ENCODE results near the gene TTLL5. TPM values are rescaled to one million over a fixed set of nuclear protein-coding genes. Genes with fewer than 3 reads are reported as not detected.

TTLL5 gene
- total and polyA plus RNA-seq, 2 of the 13 experiments (the other 11 are each of a cell fraction or from before 2014, with no cell fraction given) = 11.8 to 18.8 TPM

DNA sequence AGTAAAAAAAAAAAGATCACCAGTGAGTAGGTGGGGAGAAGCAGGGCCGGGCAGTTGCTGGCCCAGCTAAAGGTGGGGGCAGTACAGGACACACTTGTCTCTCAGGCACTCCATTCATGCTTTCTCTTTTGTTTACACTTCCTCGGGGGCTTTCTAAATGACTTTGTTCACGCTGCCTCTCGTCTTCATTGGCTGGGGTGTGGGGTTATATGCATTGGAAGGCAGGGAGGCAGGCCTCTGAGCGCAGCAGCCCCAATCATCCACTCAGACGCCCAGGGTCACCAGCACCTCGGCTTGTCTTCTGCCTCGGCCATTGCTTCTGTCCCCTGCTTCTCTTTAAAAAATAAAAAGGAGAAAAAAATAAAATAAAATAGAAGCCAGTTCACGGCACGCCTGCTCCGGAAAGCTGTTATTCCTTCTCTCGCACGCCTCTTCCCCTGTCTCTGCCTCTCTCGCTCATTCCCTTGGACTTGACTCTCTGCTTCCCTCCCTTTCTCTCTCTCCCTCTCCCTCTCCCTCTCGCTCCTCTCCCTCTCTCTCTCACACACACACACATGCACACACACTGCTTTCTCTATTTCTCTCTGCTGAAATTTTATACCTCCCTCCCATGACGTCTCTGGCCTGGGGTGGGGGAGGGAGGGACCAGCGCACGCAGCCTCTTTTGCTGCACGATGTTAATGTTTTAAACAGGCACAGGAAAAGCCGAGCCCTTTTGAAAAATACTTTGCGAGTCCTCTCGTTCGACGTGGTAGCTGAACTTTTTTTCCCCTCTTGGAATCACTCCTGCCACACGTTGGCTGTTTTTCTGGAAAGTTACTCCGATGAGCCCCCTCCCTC lies 320.6 kb downstream of the TTLL5 start, which contains the start of gene TGFB3 (continued):
- TF ChIP-seq, protein P1, sequence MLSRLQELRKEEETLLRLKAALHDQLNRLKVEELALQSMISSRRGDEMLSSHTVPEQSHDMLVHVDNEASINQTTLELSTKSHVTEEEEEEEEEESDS (CRISPR knock-in tag; IDR thresholded peaks at IDR 0.05; ENCODE audit: borderline replicate concordance) = no peak
- no peak for TF ChIP-seq ZNF207 (IDR thresholded peaks at IDR 0.05; ENCODE audit: borderline replicate concordance)
- TF ChIP-seq ZBTB21 (CRISPR knock-in tag; IDR thresholded peaks at IDR 0.05) = no peak
- no peak for TF ChIP-seq ZSCAN22 (CRISPR knock-in tag; IDR thresholded peaks at IDR 0.05)
- TF ChIP-seq ZNF775 (CRISPR knock-in tag; IDR thresholded peaks at IDR 0.05; ENCODE audit: borderline replicate concordance) = no peak
- 0 out of 2 replicates have a peak, but pooled peaks have one; percentile 3 for TF ChIP-seq ZNF512B (CRISPR knock-in tag; IDR thresholded peaks at IDR 0.05; ENCODE audit: borderline replicate concordance)
- TF ChIP-seq, protein P2, sequence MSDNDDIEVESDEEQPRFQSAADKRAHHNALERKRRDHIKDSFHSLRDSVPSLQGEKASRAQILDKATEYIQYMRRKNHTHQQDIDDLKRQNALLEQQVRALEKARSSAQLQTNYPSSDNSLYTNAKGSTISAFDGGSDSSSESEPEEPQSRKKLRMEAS (IDR thresholded peaks at IDR 0.05) = peak; percentile 8; the same call in 1 of the 2 replicates
- no peak for TF ChIP-seq FOXO1 (CRISPR knock-in tag; IDR thresholded peaks at IDR 0.05)
- TF ChIP-seq U2AF1 (optimal IDR thresholded peaks at IDR 0.05; ENCODE audit: low read depth, low read length) = no peak
- 0 out of 2 replicates have a peak, but pooled peaks have one; percentile 9 for TF ChIP-seq KAT8 (CRISPR knock-in tag; IDR thresholded peaks at IDR 0.05)
- TF ChIP-seq AGO2 (optimal IDR thresholded peaks at IDR 0.05; ENCODE audit: low read depth, low read length) = no peak
- no peak for TF ChIP-seq FOXM1 (CRISPR knock-in tag; IDR thresholded peaks at IDR 0.05)
- TF ChIP-seq FOXO4 (CRISPR knock-in tag; conservative IDR thresholded peaks at IDR 0.05) = no peak
- no peak for TF ChIP-seq FOXC1 (CRISPR knock-in tag; IDR thresholded peaks at IDR 0.05; ENCODE audit: borderline replicate concordance)
- TF ChIP-seq NR2F1 (CRISPR knock-in tag; IDR thresholded peaks at IDR 0.05) = no peak
- no peak for TF ChIP-seq KLF13 (CRISPR knock-in tag; IDR thresholded peaks at IDR 0.05)
- TF ChIP-seq SMC3 (IDR thresholded peaks at IDR 0.05; ENCODE audit: low read length) = no peak
- TF ChIP-seq, protein P3, sequence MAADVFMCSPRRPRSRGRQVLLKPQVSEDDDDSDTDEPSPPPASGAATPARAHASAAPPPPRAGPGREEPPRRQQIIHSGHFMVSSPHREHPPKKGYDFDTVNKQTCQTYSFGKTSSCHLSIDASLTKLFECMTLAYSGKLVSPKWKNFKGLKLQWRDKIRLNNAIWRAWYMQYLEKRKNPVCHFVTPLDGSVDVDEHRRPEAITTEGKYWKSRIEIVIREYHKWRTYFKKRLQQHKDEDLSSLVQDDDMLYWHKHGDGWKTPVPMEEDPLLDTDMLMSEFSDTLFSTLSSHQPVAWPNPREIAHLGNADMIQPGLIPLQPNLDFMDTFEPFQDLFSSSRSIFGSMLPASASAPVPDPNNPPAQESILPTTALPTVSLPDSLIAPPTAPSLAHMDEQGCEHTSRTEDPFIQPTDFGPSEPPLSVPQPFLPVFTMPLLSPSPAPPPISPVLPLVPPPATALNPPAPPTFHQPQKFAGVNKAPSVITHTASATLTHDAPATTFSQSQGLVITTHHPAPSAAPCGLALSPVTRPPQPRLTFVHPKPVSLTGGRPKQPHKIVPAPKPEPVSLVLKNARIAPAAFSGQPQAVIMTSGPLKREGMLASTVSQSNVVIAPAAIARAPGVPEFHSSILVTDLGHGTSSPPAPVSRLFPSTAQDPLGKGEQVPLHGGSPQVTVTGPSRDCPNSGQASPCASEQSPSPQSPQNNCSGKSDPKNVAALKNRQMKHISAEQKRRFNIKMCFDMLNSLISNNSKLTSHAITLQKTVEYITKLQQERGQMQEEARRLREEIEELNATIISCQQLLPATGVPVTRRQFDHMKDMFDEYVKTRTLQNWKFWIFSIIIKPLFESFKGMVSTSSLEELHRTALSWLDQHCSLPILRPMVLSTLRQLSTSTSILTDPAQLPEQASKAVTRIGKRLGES (CRISPR knock-in tag; IDR thresholded peaks at IDR 0.05; ENCODE audit: borderline replicate concordance) = no peak
- peak; percentile 17; the same call in 1 of the 2 replicates for TF ChIP-seq SP4 (CRISPR knock-in tag; IDR thresholded peaks at IDR 0.05)
- TF ChIP-seq TBX2 (CRISPR knock-in tag; IDR thresholded peaks at IDR 0.05; ENCODE audit: borderline replicate concordance) = 0 out of 2 replicates have a peak, but pooled peaks have one; percentile 38
- TF ChIP-seq PHB2 (IDR thresholded peaks at IDR 0.05; ENCODE audit: partially characterized antibody) = no peak
- TF ChIP-seq ZNF20 (CRISPR knock-in tag; IDR thresholded peaks at IDR 0.05) = no peak
